SIG-M5 treated with dmso at 0.1 percent for 504 hours (cell line): ENCODE measurements around the gene PLPP2.

Source experiments
- DNase-seq: peaks from one replicate; lab custom pipeline; 2025; ENCODE audit not compliant: unreplicated experiment; lab: John Stamatoyannopoulos, UW

PLPP2 gene

DNA sequence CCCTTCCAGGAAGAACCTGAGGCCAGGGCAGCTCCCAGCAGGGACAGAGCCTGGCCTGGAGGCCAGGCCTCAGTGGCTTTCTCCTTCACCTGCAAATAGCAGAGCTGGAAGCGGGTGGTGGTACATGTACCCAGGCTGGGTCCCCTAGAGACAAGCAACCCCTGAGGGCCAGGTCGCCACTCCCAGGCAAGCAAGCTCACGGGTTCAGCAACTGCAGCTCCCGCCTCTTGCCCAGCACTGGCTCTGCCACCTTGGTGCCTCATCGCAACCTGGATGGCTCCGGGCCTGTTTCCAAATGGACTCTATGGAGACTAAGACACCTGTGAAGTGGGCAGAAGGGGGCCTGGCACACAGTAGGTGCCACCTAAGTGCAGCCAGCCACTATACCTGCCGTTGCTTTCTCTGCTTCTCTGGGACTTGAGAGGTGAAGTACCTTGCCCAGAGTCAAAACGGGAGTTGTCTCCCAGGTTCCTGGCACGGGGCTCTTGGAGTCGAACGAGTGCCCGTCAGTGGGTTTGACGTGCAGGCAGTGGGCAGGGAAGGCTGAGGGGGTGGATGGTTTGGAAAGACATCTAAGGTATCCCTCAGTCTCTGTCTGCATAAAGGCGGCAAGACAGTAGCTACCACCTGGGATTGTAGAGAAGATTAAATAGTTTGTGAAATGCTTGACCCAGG, 2.4 kb upstream of the PLPP2 start:
- DNase-seq = no peak

DNA sequence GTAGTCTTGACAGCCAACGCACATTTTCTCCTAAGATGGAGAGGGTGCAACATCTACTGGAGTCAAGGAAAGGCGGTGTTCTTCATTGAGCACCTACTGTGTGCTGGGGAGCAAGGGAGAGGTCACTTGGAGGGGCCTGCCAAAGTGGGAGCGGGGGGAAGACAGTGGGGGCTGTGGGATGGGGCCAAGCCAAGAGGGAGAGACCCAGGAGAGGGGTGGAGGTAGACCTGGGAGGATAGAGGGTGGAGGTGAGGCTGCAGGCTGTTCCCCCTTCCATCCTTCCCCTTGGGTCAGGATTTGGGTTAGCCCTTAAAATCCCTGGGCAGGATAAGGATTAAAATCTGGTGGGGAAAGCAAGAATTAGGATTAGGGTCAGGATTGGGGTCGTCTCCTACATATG, 1.7 kb upstream of the PLPP2 start:
- DNase-seq = no peak

DNA sequence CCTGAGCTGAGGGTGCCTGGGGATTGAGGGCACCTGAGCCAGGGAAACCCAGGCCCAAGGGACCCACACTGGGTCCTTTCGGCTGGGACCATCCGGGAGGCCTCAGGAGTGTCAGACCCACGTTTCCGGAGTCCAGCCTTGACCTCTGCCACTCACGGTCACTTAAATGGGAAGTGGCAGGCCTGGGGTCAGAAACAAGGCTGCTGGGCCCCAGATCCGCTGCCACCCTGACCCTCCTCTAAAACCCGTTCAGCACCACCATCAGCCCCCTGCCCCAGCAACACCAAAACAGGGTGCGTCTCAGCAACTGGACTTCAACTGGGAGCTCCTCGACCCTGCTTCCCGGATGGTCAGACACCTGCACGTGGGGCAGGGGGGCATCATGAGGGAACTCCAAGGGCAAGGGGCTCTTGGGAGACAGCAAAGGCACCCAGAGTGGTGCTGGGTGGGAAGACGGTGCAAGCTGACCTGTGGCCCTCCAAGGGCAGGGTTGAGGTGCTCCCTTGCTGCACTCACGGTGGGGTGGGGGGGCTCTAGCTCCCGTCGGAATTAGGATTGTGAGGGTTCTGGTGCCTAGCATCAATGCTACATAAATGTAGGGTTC, 1.2 kb upstream of the PLPP2 start:
- DNase-seq = no peak

DNA sequence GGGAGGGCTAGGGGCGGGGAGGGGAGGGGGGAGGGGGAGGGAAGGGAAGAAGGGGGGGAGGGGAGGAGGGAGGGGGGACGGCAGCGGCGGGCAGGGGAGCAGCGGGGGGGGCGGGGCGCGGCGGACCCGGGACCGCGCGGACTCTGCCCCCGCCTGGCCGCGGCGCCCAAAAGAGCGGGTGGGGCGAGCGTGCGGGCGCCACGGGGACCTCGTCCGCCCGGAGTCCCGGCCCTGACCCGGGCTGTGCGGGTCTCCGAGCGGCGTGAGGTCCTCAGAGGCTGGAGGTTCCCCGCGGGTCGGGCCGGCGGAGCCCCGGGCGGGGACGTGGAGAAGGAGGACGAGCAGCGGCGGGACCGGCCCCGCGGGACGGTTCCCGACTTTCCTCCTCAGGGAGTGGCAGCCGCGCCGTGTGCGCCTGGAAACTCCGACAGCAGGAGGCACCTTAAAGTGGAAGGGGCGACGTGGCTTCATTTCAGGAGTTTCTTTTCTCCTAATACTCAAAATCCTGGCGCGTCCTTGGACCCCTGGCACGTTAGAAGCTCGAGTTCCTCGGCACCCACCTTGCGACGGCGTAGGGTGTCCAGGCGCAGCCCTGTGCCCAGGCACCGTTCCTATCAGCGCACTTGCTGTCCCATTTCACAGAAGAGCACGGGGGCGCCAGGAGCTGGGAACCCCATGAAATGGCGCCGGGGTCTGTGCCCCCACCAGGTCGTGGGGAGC, 518 bp upstream of the PLPP2 start:
- no peak for DNase-seq

DNA sequence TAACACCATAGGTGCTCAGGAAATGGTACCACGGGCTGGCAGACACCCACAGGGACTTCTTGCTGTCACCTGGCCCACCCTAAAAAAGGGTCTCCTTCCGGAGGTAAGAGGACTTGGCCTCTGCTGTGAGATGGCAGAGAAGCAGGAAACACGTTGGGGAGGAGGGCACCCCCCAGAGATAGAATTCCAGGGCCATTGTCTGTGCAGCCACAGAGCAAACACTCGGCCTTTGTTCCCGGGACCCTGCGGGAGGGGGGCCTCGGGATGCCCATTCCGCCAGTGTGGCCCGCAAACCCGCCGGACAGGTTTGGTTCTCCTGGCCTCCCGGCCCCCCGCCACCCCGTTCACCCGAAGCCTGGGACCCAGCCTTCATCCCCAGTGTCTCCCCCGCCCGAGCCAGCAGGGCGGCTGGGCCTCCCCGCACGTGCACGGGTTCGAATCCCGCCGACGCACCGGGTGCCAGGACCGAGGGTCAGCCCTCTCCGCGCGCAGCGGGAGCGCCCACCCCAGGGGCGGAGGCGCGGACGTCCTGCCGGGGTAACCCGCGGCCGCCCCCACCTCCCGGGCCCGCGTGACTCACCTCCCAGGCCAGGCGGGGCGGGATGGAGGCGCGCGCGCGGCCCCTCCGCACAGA, 714 bp downstream of the PLPP2 start:
- DNase-seq = no peak

DNA sequence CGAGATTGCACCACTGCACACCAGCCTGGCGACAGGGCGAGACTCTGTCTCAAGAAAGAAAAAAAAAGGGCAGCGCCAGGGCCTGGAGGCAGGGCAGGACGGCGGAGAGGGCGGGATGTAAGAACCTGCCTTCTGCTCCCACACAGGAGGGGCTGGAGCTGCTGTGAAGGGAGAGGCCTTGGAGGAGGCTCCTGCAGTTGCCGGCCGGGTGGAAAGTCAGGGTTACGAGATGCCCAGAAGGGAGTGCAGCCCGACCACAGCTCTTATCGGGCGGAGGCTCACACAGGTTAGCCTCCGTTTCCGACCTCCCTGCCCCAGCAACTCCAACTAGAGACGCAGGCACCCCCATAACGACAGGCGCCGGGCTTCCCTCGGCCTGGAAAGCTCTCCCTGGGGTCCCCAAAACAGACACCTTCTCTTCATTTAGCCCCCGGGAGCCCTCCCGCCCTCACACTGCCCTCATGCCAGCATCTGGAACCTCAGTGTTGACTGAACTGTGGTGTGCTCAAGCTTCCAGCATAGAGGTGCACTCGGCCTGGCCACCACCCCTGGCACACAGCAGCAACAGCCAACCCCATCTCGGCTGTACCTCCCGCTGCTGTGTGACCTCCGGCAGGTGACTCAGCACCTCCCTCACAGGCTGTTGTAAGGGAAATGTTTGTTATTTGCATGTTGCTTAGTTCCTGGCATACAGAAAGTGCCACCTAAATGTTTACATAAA, 1.4 kb downstream of the PLPP2 start:
- DNase-seq = peak; percentile 39

DNA sequence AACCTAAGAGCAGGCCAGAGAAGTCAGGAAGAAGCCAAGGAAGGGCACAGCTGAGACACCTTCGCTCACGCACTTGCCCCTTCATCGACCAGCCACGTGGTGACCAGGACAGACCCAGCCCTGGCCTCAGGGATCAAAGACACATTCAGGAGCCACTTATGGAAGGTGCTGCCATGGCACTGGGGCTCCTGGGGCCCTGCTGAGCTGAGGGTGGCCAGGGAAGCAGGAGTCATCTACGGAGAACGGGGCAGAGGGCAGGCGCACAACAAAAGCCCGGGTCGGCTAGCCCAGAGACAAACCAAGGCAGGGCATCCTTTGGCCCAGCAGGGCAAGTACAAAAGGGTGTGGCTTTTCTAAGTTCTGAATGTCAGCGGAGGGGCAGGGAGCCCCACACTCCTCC, 2.3 kb downstream of the PLPP2 start:
- DNase-seq = no peak

DNA sequence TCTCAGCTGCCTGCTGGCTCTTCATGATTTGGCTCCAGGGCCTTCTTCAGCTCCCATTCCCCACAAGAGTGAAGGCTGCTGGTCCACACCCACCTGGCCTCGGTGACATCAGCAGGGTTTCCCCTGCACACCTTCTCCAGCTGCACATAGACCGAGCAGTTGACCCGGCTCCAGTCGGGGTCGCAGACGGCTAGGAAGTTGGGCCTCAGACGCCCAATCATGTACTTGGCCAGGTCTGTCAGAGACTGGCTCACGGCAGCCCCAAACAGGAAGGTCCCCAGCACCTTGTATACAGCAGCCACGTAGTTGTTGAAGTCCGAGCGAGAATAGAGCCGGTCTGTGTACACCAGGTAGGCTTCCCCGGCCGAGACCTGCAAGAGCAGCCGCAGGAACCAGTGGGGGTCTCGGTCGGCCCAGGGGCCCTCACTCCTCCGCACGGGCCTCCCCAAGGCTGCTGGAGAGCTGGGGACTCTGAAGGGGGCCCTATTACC, 3.8 kb downstream of the PLPP2 start:
- DNase-seq = no peak

DNA sequence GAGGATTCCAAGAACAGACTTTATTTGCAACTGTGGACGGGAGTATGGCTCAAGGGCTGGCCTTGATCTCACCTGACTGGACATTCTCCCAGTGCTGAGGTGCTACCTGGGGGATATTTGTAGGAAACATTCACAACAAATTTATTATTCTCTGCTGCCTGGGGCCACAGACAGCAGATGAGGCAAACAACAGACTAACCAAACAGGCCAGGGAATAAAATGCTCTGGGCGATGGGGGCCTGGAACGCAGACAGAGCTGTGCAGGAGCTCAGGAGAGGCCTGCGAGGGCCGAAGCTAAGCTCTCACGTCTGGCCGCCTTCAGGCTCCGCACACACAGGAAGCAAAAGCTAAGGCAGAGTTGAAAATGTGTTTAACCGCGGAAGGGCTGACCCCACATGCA, 7.8 kb downstream of the PLPP2 start:
- no peak for DNase-seq

DNA sequence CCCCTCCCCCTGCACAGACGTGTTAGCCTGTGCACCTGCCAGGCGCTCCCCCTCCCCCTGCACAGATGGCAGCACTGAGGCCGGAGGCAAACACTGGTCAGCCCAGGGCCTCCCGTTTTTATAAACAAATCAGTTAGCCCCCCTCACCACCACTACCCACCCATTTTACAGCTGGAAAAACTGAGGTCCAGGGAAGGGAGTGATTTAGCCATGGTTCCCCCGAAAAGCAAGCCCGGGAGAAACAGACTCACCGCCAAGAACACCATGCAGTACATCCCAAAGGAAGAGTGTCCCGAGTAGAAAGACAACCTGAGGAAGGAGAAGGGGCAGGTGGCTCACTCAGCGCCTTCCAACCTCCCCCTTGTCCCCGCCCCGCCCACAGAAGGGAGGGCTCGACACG, 8.7 kb downstream of the PLPP2 start:
- DNase-seq = no peak

DNA sequence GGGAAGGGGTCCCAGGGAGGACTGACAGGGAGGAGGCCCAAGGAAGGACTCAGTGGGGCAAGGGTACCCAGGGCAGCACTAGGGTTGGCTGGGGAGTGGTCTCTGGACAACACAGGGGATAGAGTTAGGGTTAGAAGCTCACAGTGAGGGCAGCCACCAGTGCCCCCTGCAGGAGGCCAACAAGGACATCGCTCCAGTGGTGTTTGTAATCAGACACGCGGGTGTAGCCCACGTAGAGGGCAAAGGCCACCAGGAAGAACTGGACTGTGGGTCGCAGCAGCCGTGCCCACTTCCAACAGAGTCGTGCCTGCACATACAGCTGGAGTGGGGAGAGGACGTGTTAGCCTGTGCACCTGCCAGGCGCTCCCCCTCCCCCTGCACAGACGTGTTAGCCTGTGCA, 9.2 kb downstream of the PLPP2 start:
- DNase-seq = no peak

DNA sequence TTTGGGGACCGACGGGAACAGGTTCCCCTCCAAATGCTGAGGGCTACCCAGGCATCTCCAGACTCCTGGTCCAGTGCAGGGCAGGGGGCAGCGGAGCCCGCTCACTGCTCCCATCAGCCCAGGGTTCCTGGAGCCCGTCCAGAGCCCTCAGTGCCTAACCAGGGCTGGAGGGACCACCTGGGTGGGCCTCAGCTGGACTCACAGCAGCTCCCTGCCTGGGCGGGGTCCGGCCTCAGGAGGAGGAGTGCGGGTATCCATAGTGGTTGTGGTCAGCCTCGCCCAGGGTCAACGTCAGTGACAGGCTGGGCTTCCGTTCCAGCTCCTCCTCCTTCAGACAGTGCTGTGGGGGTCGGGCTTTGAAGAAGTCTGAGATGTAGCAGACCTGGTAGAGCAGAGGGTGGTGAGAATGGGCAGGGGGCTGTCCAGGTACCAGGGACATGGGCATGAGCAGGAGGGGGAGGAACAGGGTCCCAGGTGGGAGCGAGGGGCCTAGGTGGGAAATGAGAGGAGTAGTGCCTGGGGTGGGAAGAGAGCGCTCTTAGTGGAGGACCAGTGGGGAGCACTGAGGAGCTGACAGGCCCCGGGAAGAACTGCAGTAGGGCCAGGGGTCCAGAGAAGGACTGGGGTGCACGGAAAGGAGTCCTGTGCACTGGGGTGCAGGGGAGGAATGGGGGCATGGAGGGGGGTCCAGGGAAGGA, 9.9 kb downstream of the PLPP2 start:
- no peak for DNase-seq

DNA sequence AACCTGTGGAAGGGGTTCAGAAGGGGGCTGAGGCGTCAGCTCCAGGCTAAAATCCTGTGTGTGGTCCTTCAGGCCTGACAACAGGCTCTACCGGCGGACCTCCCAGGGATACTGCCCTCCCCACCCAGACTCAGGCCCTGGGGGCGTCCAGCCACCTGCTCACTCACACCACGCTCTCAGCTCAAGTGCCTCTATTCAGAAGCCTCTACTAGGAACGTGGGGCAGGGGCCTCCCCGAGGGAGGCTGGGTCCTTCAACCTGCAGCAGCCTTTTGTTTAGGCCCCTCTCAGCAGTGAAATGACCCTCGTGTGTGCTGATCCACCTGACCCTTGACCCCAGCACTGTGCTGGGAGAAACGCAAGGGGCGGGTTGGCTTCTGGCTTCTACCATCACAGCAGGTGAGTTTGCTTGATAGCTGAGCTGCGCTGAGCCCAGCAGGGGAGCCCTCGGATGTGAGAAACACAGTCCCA, 10.6 kb downstream of the PLPP2 start:
- no peak for DNase-seq

DNA sequence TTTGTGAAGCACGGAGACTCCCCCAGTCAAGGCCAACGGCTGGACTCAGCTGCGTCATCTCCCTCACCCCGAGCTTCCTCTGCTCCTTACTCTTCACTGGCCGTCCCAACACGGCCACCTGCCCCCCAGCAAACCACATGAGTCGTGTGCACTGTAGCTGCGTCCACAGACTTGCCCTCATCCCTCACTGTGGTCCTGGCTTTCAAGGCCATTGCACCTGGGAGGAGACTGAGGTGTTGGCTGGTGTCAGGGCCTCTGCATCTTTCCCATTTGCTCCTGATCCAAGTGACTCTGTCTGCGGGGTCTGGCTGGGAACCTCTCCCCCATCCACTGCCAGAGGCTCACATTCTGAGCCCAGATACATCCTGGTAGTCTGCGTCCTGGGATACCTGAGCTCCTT, 11.5 kb downstream of the PLPP2 start:
- no peak for DNase-seq

DNA sequence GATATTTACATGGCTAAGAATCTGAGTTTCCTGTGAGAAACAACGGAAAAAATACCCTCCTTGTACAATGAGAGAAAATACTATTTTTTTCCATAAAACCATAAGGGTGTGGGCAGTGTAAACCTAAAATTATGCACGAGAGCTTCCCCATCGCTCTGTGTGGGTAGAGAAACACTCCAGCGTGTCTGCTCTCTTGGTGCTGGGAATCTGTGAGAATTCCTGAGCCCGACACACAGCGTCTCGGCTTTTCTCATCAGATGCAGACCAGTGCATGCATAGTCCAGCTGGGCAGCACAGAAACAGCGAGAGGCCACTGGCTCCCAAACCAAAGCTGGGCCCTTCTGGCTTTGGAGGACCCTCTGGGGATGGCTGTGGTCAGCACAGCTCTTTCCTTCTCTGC, 12.0 kb downstream of the PLPP2 start:
- DNase-seq = no peak

DNA sequence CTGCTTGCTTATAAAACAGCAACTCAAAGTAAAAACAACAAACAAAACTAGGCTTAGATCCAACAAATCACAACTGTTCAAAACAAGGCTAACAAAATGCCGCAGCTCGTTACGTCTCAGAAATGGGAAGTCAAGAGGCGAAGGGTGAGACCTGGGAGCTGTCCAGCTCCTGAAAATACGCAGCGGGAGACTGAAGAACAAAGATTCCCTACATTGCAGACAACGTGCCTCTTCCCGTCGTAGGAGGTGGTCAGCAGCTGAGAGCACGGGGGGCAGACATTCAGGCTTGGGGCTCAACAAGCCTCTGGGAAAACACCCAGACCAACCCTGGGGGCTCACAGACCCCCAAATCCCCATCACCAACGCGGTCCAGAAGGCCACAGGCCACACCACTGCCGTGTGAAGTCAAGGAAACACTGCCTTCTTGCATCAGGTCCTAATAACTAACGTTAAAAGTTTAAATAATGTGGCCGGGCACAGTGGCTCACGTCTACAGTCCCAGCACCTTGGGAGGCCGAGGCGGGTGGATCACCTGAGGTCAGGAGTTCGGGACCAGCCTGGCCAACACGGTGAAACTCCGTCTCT, 13.5 kb downstream of the PLPP2 start:
- peak; percentile 22 for DNase-seq

DNA sequence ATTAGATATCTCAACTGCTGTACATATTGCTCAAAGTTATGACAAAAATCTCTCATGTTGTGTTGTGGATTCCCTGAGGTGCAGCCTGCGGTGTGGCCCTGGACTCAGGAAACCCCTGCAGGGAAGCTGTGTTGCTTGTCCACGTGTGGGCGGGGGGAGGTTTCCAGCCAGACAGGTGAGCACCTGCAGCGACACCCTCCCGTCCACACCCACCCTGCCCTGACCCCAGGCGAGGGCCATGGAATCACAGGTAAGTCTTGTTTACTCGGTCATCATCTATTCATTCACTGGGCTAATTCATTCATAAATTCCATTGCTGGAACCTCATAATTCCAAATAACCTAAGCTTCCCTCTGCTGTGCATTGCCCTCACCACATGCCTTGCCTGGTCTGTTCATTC, 14.1 kb downstream of the PLPP2 start:
- DNase-seq = no peak

DNA sequence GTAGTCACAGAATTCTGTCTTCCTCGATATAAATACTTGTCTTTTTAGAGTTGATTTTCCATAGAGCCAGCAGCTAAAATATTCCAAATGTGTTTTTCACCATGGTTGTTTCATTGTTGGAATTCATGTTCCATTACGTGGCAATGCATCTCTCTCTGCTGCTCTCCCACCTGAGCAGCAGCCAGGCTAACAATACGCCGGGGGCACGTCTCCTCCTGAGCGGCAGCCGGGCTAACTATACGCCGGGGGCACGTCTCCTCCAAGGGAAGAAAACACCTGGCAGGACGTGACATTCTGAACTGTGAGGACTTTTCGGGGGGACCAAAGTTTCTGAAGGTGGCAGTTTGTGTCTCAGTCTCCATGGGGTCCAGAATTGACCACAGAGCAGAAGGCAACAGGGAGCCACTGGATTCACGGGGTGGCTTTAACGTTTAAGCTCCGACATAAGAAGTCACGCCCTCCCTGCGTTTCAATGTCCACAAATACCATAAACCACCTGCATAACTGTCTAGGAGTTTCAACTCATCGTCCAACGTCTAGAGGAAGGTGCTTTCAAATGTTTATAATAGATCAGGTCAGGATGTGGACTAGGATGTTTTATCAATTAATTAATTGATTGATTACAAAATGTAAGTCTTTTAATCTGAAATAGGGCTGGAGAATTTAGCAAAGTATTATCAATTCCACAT, 15.1 kb downstream of the PLPP2 start:
- DNase-seq = no peak

DNA sequence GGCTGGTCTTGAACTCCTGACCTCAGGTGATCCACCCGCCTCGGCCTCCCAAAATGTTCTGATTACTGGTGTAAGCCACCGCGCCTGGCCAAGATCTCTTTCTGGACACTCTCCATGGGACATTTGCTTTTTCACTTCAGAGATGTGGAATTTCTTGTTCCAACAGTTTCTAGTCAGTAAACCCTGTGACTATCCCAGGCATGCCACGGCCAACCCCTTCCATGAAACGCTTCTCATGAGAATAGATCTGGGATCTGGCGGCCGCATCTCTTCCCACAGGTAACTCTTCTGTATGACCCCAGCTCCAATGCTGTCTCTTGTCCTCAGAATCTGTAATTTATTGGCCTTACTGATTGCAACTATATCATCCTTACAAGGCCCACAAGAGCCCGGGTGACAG, 16.2 kb downstream of the PLPP2 start:
- DNase-seq = no peak

DNA sequence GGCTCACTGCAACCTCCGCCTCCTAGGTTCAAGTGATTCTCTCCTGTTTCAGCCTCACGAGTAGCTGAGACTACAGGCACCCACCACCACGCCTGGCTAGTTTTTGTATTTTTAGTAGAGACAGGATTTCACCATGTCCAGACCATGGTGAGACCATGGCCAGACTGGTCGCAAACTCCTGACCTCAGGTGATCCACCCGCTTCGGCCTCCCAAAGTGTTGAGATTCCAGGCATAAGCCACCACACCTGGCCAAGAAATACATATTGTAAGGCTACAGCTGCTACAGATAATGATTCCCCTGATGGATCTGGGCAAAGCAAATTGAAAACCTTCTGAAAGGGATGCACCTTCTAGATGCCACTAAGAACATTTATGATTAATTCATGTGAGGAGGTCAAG, 17.8 kb downstream of the PLPP2 start:
- no peak for DNase-seq
